ENCODE results near the gene KLHL2.

GRCh38 chr4:165331823-165332222 is 124.5 kb downstream of the KLHL2 start:
- TF ChIP-seq CTCF (conservative IDR thresholded peaks at IDR 0.05; ENCODE audit: low read length), result no peak
- TF ChIP-seq EZH2phosphoT487 (IDR thresholded peaks at IDR 0.05; ENCODE audit: borderline replicate concordance, low read depth, low read length), result no peak

Measured in OCI-LY7 (cell line).